GM12874 (cell line): Measurements from ENCODE around the gene HEXIM2.
A peak's percentile ranks its signal among the peaks of the same experiment; 100 is the strongest.

Source experiments
- TF ChIP-seq, protein P1 (sequence below): IDR thresholded peaks from 2 replicates; pipeline ENCODE4 v1.5.1; 2011; ENCODE audit warnings: low read depth, mild to moderate bottlenecking, control low read depth, low read length, moderate library complexity; ENCODE audit not compliant: insufficient read depth

HEXIM2 gene

DNA sequence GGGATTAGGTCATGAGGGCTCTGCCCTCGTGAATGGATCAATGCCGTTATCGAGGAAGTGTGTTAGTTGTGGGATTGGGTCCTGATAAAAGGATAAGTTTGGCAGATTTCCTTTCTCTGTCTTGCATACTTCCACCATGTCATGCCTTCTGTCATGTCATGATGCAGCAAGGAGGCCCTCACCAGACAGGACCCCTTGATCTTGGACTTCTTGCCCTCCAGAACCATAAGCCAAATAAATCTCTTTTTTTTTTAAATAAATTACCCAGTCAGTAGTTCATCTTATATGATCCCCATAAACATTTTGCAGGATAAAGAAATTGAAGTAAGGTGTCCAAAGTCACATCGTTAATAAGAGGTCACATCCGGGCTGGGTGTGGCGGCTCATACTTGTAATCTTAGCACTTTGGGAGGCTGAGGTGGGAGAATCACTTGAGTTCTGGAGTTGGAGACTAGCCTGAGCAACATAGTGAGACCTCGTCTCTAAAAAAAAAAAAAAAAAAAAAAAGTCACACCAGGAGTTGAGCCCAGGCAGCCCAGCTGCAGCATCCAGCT is 25.2 kb downstream of the HEXIM2 start:
- TF ChIP-seq, protein P1, sequence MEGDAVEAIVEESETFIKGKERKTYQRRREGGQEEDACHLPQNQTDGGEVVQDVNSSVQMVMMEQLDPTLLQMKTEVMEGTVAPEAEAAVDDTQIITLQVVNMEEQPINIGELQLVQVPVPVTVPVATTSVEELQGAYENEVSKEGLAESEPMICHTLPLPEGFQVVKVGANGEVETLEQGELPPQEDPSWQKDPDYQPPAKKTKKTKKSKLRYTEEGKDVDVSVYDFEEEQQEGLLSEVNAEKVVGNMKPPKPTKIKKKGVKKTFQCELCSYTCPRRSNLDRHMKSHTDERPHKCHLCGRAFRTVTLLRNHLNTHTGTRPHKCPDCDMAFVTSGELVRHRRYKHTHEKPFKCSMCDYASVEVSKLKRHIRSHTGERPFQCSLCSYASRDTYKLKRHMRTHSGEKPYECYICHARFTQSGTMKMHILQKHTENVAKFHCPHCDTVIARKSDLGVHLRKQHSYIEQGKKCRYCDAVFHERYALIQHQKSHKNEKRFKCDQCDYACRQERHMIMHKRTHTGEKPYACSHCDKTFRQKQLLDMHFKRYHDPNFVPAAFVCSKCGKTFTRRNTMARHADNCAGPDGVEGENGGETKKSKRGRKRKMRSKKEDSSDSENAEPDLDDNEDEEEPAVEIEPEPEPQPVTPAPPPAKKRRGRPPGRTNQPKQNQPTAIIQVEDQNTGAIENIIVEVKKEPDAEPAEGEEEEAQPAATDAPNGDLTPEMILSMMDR, result no peak

DNA sequence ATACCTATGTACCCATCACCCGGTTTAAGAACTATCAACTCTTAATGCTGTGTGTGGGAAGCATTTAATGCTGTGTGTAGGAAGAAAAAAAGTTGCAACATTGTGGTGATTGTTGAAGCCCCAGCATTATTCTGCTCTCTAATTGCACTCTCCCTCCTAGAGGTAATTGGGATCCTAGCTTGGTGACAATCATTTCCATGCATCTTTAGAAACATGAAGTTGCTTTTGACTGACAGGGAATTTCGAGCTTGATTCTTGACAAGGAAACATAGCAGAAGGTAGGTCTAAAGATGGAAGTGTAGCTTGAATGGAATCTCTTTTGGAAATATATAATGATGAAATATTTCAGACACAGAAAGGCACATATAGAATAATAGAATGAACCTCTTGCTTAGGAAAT is 27.3 kb downstream of the HEXIM2 start:
- TF ChIP-seq, protein P1, result no peak

DNA sequence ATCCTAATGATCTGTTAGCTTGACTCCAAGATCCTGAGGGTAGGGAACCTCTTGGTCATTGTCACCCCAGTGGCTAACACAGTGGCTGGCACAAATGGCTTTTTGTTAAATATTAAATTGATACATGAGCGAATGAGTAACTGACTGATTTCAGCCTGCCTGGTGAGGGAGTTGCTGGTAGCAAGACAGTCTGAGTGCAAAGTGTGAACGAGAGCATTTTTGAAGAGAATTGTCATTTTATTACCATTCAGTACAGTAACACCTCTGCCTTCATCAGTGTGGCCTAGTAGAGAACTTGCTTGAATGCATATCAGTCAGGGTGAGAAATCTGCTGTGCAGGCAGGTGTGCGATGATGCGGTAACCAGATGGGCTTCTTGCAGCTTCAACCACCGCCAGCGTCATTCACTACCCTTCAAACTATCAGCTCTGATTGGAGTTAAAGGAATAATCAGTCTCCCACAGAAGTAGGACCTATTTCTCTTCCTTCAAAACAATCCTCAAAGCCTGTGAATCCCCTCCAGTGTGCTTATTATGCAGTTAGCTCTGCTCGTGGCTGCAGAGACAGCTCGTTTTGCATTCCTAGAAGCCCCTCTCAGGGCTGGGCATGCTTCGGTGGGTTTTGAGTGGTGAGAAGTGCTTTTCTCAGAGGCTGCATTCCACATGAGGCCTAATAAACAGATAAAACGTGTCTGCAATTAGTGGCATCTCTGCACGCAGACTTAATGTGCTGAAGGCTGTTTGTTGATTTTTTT is 29.0 kb downstream of the HEXIM2 start:
- TF ChIP-seq, protein P1, result no peak

DNA sequence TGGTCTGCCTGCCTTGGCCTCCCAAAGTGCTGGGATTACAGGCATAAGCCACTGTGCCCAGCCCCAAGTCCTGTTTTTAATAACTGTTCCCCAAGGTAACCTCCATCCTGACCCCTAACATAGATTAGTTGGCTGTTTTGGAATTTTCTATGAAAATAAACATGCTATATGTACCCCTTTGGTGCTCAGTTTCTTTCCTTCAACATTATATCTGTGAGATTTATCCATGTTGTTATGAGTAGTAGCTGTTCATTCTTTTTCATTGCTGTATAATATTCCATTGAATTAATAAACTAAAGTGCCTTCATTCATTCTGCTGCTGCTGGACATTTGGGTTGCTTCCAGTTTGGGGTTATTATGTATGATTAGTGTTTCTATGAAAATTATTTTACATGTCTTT is 33.7 kb downstream of the HEXIM2 start:
- TF ChIP-seq, protein P1, result no peak

DNA sequence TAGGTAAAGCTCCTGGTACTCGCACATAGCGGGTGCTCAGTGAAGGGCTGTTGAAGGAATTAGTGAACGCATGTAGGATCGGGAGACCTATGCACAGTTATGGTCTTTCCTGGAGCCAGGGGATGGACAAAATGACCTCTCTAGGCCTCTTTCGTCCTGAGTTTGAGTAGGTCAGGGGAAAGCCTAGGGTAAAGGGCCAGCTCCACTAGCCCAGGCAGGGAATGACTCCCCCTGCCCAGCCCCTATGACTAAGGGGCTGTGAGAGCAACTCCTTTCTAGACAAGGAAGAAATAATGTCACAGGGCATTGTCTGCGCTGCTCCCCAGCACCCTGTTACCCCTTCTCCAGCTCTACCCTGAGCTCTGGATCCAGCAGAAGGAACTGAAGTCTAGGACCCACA is 35.4 kb downstream of the HEXIM2 start:
- TF ChIP-seq, protein P1, result no peak

DNA sequence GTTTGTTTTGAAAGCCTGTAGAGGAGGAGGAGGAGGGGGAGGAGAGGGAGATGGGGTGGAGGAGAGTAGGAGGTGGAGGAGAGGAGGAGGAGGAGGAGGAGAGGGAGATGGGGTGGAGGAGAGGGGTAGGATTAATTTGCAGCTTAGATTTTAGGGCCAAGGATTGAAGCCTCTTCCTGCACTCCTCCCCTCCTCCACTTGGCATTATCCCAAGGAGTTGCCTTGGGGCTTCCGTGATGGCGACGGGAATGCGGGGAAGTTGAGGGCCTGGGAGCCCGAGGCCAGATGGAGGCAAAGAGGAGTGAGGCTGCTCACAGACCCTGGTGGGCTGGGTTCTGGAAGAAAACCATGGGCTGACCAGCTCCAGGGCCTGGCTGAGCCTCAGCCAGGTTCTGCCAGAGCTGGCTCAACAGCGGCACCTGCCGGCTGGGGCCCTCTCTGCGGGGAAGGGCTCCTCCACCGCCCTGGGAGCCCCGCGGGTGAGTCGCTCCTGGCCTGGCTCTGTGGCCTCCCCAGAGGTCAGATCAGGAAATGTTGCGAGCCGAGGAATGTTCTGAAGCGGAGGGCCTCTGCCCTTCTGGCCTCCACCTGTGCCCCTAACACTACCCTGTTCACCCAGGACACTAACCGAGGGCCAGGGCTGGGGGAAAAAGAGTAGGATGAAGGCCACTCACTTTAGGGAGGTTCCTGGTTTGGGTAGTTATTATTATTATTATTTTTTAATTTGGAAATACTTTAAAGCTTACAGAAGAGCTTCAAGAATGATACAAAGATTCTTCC is 36.1 kb downstream of the HEXIM2 start:
- TF ChIP-seq, protein P1, result peak; percentile 100

DNA sequence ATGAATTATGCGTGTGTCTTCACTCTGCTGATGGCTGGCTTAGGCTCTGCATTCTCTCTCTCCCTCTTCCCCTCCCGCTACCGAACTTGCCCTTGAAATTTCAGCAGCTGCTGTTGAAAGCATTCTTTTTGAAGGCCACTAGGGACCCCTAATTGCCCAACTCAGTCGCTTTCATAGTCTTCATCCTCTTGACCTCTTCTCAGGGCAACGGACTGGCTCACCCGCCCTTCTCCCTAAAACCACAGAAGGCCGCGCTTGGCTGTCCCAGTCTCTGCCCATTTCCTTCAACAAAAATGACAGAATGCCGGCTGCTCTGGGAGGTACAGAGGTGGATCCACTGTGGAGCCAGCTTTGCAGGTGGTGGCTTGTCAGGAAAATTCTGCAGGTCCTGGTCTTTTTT is 39.0 kb downstream of the HEXIM2 start:
- TF ChIP-seq, protein P1, result no peak
